ENCODE measurements around the gene ZXDC.
A peak's percentile ranks its signal among the peaks of the same experiment; 100 is the strongest.

The ZXDC gene

DNA sequence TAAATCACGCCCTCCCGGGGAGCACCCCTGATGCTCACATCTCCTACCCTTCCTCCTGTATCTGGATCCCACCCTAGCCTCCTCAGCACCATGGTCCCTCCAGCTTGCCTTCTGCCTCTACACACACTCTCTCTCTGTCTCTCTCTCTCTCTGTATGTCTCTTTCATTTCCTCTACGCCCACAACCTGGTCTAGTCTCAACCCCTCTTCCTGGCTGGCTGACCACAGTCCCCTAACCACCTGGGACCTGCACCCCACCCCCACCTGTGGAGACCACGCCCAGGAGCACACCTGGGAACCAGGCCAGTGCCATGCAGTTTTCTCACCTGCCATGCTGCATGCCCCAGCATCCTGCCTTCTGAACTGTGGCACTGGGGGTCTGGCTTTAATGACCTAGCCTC, 84.9 kb downstream of the ZXDC start:
- DNase-seq, result no peak

DNA sequence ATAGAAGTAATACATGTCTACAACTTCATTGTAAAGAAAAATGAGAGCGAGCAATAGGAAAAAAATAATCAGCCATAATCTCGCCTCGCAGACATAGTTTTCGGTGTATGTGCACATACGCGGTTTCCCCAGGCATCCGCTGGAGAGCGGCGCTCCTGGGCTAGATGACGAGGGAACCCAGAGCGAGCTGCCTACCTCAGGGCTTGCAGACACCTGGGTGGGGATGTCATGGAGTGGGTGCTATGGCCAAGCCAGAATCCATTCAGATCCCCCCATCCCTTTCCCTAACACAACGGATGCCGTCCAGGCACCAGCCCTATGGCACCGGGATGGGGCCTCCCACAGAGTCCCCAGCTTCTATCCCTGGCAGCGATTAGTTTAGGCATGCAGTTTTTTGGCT, 85.5 kb downstream of the ZXDC start:
- DNase-seq, result no peak

DNA sequence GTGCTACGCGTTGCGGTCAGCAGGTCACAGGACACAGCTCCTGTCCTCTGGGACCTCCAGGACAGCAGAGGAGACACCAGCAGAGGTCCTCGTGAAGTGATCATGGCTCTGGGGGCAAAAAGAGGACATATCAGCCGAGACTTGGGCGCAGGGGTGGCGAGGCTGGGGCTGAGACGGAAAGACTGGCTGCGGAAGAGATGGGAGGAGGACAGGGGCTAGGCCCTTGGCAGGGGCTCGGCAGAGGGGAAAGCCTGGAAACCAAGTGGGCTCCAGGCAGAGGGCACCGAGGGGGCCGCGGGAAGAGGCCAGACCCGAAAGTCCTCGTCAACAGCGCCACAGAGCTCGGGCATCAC, 85.9 kb downstream of the ZXDC start:
- DNase-seq, result no peak

DNA sequence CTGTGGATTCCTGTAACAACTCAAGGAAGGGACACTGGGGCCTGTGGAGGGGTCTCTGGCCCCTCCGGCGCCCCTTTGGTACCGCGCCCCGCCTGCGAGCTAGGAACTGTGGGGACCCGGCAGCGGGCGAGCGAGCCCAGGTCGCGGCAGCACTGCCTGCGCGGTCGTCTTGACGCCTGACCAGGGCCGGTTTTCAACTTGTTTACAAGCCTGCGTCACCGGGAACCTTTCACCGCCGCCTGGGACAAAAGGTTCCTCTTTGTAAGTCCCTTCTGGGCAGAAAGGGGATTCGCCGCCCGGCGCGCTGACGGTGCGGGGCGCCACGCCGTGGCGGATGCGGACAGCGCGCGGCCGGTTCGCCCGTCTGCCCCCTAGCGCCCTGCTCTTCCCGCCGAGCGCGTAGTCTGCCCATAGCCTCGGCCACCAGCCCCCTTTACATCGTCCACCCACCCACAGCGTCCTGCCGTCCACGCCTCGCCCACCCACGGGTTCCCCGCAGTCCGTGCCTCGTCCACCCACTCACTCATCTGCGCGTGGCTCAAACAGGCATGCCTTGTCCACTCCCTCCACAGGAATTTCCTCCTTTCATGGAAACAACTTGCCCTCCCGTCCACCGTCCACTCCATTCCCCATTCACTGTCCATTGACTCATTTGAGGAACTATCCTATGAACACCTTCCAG, 86.4 kb downstream of the ZXDC start:
- DNase-seq, result peak; percentile 30
